Panc1 (cell line): Measurements from ENCODE around the gene ACADSB. TPM values are rescaled to one million over a fixed set of nuclear protein-coding genes. Genes with fewer than 3 reads are reported as not detected.
A peak's percentile ranks its signal among the peaks of the same experiment; 100 is the strongest.

Source experiments
- ATAC-seq: fragments of 200-7000 bp; cut with Tn5 transposase; 2 replicates; pipeline ENCODE4 v1.9.1; 2020; ENCODE audit warnings: mild to moderate bottlenecking, moderate library complexity
- BruUV-seq: library from RNA; stranded (reverse); fragments of 400-500 nt; replicated peaks from 2 replicates; lab custom pipeline; 2021; lab: Mats Ljungman, UMichigan
- CTCF ChIA-PET: fragments of 300-600 bp; sonication (Branson Sonifier 250); formaldehyde crosslinking; loops from one replicate; lab custom pipeline; 2022; ENCODE audit warnings: antibody characterized with exemption; lab: Charles Lee
- POLR2A ChIA-PET: fragments of 300-600 bp; sonication (Branson Sonifier 250); formaldehyde crosslinking; loops from one replicate; lab custom pipeline; 2022; ENCODE audit warnings: antibody characterized with exemption; lab: Charles Lee
- DNase-seq: peaks from one replicate; pipeline ENCODE4 v3.0.0-alpha.2; 2010; ENCODE audit warnings: low read depth, low spot score
- H3K27ac ChIP-seq: 2 replicates; pipeline ENCODE4 v1.5.1; 2011; ENCODE audit warnings: mild to moderate bottlenecking, low read length, inconsistent platforms
- H3K27me3 ChIP-seq: fragments of 200-500 bp; sonication (Bioruptor generic); 2 replicates; pipeline ENCODE4 v1.6.0; 2014; ENCODE audit warnings: low read length, inconsistent platforms; ENCODE audit not compliant: control insufficient read depth, insufficient read depth
- H3K36me3 ChIP-seq: fragments of 200-500 bp; sonication (Bioruptor generic); 2 replicates; pipeline ENCODE4 v1.5.1; 2014; ENCODE audit warnings: inconsistent platforms, mild to moderate bottlenecking, low read length, moderate library complexity; ENCODE audit not compliant: control insufficient read depth, insufficient read depth
- H3K4me1 ChIP-seq: 2 replicates; pipeline ENCODE4 v1.5.1; 2011; ENCODE audit warnings: inconsistent platforms, mild to moderate bottlenecking, low read length, moderate library complexity; ENCODE audit not compliant: control insufficient read depth, insufficient read depth
- H3K4me3 ChIP-seq, 2 experiments: 2 replicates each; pipeline ENCODE4 v1.5.1; 2011 to 2012; ENCODE audit warnings: low read depth in 2 of 2, low read length in 2 of 2, mild to moderate bottlenecking in 2 of 2, inconsistent platforms in 1 of 2, moderate library complexity in 1 of 2
- H3K9me3 ChIP-seq: fragments of 200-500 bp; sonication (Bioruptor generic); 2 replicates; pipeline ENCODE4 v1.5.1; 2014; ENCODE audit warnings: low read depth, mild to moderate bottlenecking, inconsistent platforms, low read length, moderate library complexity; ENCODE audit not compliant: control insufficient read depth, insufficient read depth
- POLR2AphosphoS5 ChIP-seq: IDR thresholded peaks from 2 replicates; pipeline ENCODE4 v1.6.1; 2012; ENCODE audit warnings: mild to moderate bottlenecking, low read depth, low read length, moderate library complexity
- SIN3A ChIP-seq: IDR thresholded peaks from 2 replicates; pipeline ENCODE4 v1.6.1; 2012; ENCODE audit warnings: low read depth, mild to moderate bottlenecking, low read length, moderate library complexity, borderline replicate concordance; ENCODE audit not compliant: insufficient read depth
- TCF7L2 ChIP-seq: IDR thresholded peaks from 2 replicates; pipeline ENCODE4 v1.6.1; 2011; ENCODE audit warnings: mild to moderate bottlenecking, low read depth, low read length, inconsistent platforms
- in situ Hi-C: cut with HindIII; loops from 2 replicates; pipeline ENCODE4 v1.10.0; 2016; ENCODE audit warnings: low sequenced_read_pairs, low pct_unique_long_range_greater_than_20kb
- intact Hi-C: fragments of 100-400 bp; cut with micrococcal nuclease; formaldehyde crosslinking; loops from one replicate; pipeline ENCODE4 v1.10.0; 2022; ENCODE audit not compliant: unreplicated experiment
- total RNA-seq: library from RNA; stranded (reverse); gene quantifications from one replicate; pipeline ENCODE4 v1.2.1, GENCODE V29; 2021; ENCODE audit not compliant: unreplicated experiment
- TF ChIP-seq, protein P1 (sequence below), 2 experiments: IDR thresholded peaks; 2 replicates each; pipeline ENCODE4 v1.6.1; 2011 to 2012; ENCODE audit warnings: low read depth in 2 of 2, control low read depth in 1 of 2, low read length in 1 of 2, mild to moderate bottlenecking in 1 of 2, moderate library complexity in 1 of 2; ENCODE audit not compliant: insufficient read depth in 1 of 2
- TF ChIP-seq, protein P2 (sequence below): fragments of 450-650 bp; IDR thresholded peaks from 2 replicates; pipeline ENCODE4 v1.5.1; 2017; ENCODE audit warnings: mild to moderate bottlenecking

ACADSB gene
- total RNA-seq, 1 experiment from 2014 or later: 19.2 TPM

DNA sequence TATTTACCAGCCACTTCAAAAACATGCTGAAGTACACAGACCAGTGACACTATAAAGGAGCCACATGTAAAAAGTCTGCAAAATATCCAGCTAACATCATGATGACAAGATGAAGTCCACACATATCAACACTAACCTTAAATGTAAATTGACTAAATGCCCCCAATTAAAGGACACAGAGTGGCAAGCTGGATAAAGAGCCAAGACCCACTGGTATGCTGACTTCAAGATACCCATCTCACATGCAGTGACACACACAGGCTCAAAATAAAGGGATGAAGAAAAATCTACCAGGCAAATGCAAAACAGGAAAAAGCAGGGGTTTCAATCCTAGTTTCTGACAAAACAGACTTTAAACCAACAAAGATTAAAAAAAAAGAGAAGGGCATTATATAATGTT, 41.9 kb upstream of the ACADSB start:
- ChIA-PET POLR2A (no interaction called here), CTCF (no interaction called here)
- in situ Hi-C loops (no loop called here), intact Hi-C loops (no loop called here)
- TF ChIP-seq POLR2AphosphoS5: no peak
- TF ChIP-seq, protein P1, sequence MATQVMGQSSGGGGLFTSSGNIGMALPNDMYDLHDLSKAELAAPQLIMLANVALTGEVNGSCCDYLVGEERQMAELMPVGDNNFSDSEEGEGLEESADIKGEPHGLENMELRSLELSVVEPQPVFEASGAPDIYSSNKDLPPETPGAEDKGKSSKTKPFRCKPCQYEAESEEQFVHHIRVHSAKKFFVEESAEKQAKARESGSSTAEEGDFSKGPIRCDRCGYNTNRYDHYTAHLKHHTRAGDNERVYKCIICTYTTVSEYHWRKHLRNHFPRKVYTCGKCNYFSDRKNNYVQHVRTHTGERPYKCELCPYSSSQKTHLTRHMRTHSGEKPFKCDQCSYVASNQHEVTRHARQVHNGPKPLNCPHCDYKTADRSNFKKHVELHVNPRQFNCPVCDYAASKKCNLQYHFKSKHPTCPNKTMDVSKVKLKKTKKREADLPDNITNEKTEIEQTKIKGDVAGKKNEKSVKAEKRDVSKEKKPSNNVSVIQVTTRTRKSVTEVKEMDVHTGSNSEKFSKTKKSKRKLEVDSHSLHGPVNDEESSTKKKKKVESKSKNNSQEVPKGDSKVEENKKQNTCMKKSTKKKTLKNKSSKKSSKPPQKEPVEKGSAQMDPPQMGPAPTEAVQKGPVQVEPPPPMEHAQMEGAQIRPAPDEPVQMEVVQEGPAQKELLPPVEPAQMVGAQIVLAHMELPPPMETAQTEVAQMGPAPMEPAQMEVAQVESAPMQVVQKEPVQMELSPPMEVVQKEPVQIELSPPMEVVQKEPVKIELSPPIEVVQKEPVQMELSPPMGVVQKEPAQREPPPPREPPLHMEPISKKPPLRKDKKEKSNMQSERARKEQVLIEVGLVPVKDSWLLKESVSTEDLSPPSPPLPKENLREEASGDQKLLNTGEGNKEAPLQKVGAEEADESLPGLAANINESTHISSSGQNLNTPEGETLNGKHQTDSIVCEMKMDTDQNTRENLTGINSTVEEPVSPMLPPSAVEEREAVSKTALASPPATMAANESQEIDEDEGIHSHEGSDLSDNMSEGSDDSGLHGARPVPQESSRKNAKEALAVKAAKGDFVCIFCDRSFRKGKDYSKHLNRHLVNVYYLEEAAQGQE (IDR thresholded peaks at IDR 0.05; ENCODE audit: insufficient read depth in 1 of 2, low read depth in 2 of 2, low read length in 1 of 2): no peak
- TF ChIP-seq TCF7L2: no peak
- TF ChIP-seq, protein P2, sequence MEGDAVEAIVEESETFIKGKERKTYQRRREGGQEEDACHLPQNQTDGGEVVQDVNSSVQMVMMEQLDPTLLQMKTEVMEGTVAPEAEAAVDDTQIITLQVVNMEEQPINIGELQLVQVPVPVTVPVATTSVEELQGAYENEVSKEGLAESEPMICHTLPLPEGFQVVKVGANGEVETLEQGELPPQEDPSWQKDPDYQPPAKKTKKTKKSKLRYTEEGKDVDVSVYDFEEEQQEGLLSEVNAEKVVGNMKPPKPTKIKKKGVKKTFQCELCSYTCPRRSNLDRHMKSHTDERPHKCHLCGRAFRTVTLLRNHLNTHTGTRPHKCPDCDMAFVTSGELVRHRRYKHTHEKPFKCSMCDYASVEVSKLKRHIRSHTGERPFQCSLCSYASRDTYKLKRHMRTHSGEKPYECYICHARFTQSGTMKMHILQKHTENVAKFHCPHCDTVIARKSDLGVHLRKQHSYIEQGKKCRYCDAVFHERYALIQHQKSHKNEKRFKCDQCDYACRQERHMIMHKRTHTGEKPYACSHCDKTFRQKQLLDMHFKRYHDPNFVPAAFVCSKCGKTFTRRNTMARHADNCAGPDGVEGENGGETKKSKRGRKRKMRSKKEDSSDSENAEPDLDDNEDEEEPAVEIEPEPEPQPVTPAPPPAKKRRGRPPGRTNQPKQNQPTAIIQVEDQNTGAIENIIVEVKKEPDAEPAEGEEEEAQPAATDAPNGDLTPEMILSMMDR: no peak
- no peak for TF ChIP-seq SIN3A
- no peak overlapping the region for H3K27ac ChIP-seq
- no peaks in the 10 kb centered on the region for H3K36me3 ChIP-seq
- DNase-seq: no peak
- no TSS peak for BruUV-seq
- H3K27me3 ChIP-seq: no peaks in the 10 kb centered on the region
- no peak overlapping the region for H3K4me3 ChIP-seq
- no peaks in the 10 kb centered on the region for H3K4me1 ChIP-seq
- no peak for ATAC-seq
- H3K9me3 ChIP-seq: peaks cover 7% of the 10 kb centered on the region; the same call in 1 of the 2 replicates

DNA sequence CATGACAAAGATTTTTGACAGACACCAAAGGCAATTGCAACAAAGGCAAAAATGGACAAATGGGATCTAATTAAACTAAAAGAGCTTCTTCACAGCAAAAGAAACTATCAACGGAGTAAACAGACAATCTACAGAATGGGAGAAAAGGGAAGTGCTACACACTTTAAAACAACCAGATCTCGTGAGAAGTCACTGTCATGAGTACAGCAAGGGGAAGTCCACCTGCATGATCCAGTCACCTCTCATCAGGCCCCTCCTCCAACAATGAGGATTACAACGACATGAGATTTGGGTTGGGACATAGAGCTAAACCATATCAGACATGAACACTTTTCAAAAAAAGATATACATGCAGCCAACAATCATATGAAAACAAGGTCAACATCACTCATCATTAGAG, 40.1 kb upstream of the ACADSB start:
- ATAC-seq: no peak
- CTCF ChIA-PET: no interaction called here
- Histone ChIP-seq H3K27ac (no peak overlapping the region), H3K4me3 (no peak overlapping the region), H3K9me3 (peaks cover 5% of the 10 kb centered on the region; the same call in 1 of the 2 replicates), H3K36me3 (no peaks in the 10 kb centered on the region), H3K27me3 (no peaks in the 10 kb centered on the region), H3K4me1 (no peaks in the 10 kb centered on the region)
- intact Hi-C loops: no loop called here
- in situ Hi-C loops: no loop called here
- POLR2A ChIA-PET: no interaction called here
- TF ChIP-seq TCF7L2 (no peak), POLR2AphosphoS5 (no peak), SIN3A (no peak)
- TF ChIP-seq, protein P1 (IDR thresholded peaks at IDR 0.05; ENCODE audit: insufficient read depth in 1 of 2, low read depth in 2 of 2, low read length in 1 of 2): no peak
- TF ChIP-seq, protein P2: no peak
- no peak for DNase-seq
- TSS peak; percentile 7 for BruUV-seq
